Measurements from ENCODE around the gene DHFR2. TPM values are rescaled to one million over a fixed set of nuclear protein-coding genes. Genes with fewer than 3 reads are reported as not detected.
"Not testable (repeated sequence)": the region's sequence is repeated elsewhere in the genome, so short reads cannot be mapped to it uniquely, and the experiment has no call there.

DHFR2 gene
- 2.3 and 6.3 TPM in 2 replicates for total RNA-seq

- peak; percentile 97 for DNase-seq (ENCODE audit: low read depth)
Observed at GRCh38 chr3:94062513-94063404, at the start of gene DHFR2, which contains the start of gene NSUN3. TSS of gene DHFR2 (minus strand) at chr3:94062916. CDS start at chr3:94061511, 1,405 bp downstream. TSS of gene NSUN3 (plus strand) at chr3:94063061. CDS start at chr3:94063127, 66 bp downstream.

DNA sequence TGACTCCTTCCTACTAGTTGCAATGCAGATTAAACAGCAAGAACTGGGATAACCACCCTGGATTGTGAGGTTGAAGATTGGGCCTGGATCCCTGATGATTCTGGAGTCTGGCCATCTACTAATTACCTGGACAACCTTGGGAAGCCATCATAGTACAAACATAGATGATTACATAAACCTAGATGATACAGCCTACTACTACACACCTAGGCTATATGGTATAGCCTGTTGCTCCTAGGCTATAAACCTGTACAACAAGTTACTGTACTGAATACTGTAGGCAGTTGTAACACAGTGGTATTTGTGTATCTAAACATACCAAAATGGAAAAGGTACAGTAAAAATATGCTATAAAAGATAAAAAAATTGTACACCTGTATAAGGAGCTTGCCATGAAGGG, 48.1 kb upstream of the DHFR2 start:
- DNase-seq (ENCODE audit: low read depth), result no peak

- DNase-seq (ENCODE audit: low read depth), result not testable (repeated sequence)
Observed at GRCh38 chr3:94110232-94110631, 47.5 kb upstream of the DHFR2 start.

DNA sequence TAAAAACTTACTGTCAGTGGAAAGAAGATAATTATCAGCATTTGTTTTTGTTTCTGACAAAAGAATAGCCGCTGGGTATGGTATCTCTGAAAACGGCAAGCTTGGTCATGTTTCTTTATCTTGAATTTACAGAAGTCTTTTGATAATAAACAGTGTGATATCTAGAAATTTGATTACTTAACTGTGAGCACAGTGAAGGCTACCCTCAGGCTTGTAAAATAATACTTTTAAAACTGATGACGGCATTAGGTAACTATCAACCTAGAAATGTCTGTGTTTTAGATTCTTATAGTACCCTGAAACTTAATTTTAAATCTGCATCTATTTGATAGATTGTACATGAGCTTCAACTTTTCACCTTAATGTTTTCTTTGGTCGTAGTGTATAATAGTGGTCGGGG, 43.6 kb upstream of the DHFR2 start:
- DNase-seq (ENCODE audit: low read depth), result no peak

DNA sequence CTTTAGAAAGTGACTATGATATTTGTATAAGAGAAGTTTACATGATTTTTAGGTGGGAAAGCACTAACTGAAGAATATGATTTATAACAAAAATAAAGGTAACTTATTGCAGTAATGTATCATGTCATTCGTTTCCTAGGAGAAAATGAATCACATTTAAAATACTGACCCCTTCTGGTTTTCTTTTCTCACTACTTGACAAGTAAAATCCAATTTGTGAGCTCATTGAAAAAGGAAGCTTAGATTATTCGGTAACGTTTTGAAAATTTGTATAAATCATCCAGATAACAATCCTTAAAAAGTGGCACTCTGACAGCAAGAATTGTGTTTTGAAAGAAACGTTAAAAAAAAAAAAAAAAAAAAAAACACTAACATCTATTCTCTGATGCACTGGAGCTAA, 39.1 kb upstream of the DHFR2 start:
- peak; percentile 29 for DNase-seq (ENCODE audit: low read depth)

- DNase-seq (ENCODE audit: low read depth), result no peak
Observed at GRCh38 chr3:94099311-94099710, 36.6 kb upstream of the DHFR2 start.

GRCh38 chr3:94098452-94098851, 35.7 kb upstream of the DHFR2 start:
- DNase-seq (ENCODE audit: low read depth), result peak; percentile 67

- DNase-seq (ENCODE audit: low read depth), result no peak
Observed at GRCh38 chr3:94095111-94095510, 32.4 kb upstream of the DHFR2 start.

DNA sequence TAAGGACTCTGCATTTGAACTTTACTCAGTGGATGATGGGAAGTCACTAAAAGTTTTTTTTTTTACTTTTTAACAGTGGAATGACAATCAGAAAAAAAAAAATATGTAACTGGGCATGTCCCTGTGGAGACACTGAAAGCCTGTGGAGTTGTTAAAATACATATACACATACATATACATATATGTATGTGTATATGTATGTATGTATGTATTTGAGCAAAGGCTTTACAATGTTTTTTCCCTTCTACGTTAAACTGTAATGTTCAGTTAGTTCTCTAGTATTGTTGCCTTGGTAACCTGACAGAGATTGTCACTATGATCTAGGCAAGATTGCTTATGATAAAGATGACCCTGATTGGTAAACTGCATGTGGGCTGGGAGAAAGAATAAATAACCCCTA, 30.4 kb upstream of the DHFR2 start:
- DNase-seq (ENCODE audit: low read depth), result no peak

DNA sequence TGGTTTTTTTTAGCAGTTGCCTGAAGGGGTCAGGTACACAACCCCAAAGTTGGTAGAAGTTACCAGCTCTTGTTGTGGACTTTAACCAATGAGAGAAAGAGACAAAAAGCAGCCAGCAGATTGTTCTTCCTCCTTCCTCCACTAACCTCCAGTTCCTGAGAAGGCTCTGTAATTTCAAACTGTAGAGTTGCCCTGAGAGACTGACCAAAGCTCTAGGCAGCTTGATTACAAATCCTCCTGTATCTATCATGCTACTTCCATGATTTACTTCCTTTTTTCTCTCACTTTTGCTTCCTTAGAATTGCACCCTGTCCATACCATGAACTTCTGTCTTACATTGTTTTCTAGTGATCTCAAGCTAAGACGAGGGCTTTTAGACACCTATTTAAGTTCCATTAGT, 29.4 kb upstream of the DHFR2 start:
- DNase-seq (ENCODE audit: low read depth), result no peak

GRCh38 chr3:94089126-94089525, 26.4 kb upstream of the DHFR2 start:
- DNase-seq (ENCODE audit: low read depth), result no peak

DNA sequence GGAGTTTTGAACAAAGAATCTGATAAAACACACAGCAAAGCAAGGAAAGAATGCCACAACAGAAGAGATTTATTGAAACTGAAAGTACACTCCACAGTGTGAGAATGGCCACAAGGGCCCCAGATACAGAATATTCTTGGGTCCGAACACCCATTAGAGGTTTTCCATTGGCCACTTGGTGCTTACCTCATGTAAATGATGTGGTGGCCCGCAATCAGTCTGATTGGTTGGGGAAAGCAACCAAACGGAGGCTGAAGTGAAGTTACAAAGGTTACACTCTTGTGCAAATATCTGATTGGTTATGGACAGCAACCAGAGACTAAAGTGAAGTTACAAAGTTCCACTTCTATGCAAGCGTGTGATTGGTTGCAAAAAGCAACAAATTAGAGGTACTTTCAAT, 20.5 kb upstream of the DHFR2 start:
- no peak for DNase-seq (ENCODE audit: low read depth)

GRCh38 chr3:94082391-94082937, 19.7 kb upstream of the DHFR2 start:
- DNase-seq (ENCODE audit: low read depth), result peak; percentile 71

- no peak for DNase-seq (ENCODE audit: low read depth)
Observed at GRCh38 chr3:94081884-94082283, 19.2 kb upstream of the DHFR2 start.

GRCh38 chr3:94080552-94080951, 17.8 kb upstream of the DHFR2 start:
- not testable (repeated sequence) for DNase-seq (ENCODE audit: low read depth)

- DNase-seq (ENCODE audit: low read depth), result peak; percentile 39
Observed at GRCh38 chr3:94076055-94076454, 13.3 kb upstream of the DHFR2 start.

DNA sequence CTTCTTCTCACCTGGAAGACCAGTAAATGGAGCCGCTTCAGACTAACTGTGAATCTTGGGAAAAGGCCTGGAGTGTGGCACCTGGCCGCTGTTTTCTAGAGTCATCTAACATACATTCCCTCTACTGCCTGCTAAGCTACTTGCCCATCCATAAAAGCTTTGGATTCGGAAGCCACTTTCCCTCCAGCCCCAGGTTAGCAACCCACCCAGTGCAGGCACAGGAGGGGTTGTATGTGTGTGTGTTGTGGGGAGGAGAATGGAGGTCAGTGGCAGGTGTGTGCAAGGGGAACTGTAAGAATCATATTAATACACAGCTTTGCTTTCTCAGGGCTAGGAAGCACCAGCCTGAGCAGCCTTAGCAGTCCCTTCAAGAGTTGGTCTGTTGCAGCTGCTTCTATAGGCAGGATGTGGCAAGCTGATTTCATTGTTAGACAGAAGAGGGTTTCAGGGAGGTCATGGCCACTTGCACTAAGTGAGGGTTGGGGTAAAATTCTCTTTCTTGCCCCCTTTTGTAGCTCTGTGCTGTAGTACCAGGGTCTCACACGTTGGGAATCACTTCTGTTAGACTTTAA, 9.1 kb upstream of the DHFR2 start:
- no peak for DNase-seq (ENCODE audit: low read depth)

DNA sequence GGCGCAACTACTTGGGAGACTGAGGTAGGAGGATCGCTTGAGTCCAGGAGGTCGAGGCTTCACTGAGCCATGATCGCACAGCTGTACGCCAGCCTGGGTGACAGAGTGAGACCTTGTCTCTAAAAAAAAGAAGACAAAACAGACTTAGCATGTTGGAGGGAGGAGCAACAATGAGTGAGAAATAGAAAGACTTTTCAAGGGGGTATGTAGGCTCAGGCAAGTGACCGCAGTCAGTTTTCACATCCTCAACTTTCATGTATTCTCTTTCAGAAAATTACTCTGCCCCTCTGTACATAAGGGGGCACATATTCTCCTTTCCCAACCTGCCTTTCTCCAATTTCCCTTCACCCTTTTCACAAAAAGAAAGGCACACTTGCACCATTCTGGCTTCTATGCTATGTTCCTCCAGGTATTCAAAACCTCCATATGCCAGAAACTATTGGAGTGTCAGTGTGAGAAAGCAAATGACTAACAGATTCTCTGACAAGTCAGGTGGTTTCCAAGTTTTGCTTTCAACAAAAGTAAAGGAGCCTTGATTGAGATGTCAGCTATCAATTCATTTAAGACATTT, 7.7 kb upstream of the DHFR2 start:
- DNase-seq (ENCODE audit: low read depth), result peak; percentile 25

- DNase-seq (ENCODE audit: low read depth), result peak; percentile 47
Observed at GRCh38 chr3:94069194-94069813, 6.6 kb upstream of the DHFR2 start.

GRCh38 chr3:94066506-94067500, 4.1 kb upstream of the DHFR2 start:
- DNase-seq (ENCODE audit: low read depth), result no peak

Measured in renal cortical epithelial cell (primary cell).